SIG-M5 (cell line): ENCODE results near the gene MCF2L.

Experiments used
- DNase-seq: peaks from one replicate; lab custom pipeline; 2025; lab: John Stamatoyannopoulos, UW

MCF2L gene

DNA sequence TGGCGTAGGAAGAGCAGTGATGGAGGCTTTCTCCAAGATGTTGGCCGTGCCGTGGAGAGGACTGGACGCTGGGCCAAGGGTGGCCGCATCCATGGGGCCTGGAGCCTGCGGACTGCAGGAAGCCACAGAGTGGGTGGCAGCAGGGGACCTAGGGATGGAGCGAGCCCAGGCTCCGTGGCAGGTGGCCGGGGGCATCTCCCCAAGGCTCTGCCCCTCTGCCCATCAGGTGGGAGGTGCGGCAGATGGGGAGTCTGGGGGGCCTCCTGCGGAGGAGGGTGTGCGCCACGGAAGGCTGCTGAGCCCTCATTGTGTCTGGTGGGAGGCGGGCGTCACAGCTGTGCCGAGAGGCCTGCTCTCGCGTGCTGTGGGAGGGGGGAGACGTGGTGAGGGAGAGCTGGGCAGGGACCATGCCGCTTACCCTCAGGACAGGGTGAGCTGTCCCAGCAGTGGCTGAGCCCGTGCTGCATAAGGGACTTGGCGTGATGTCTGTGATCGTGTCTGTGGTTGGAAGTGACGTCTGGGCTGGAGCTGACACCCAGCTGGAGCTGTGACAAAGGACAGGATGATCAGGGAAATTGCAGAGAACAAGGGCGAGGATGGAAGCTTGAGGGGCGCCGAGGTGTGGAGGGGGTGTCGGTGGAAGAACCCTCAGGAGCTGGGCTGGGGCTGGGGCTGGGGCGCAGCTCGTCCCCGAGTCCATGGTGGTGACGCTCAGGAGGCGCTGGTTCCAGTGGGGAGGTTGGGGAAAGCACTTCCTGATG, 13.4 kb downstream of the MCF2L start:
- DNase-seq: no peak

DNA sequence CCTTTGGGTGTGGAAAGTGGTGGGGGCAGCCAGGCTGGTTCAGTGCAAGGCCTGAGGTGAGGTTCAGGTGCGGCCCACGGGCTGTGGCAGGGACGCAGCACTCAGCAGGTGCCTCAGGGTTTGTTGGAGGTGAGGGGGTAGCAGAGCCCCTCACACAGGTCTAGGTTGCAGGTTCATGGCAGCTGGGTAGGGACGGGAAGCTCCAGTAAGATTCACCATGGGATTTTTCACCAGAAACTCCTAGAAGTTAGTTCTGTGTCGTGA, 14.0 kb downstream of the MCF2L start:
- no peak for DNase-seq

DNA sequence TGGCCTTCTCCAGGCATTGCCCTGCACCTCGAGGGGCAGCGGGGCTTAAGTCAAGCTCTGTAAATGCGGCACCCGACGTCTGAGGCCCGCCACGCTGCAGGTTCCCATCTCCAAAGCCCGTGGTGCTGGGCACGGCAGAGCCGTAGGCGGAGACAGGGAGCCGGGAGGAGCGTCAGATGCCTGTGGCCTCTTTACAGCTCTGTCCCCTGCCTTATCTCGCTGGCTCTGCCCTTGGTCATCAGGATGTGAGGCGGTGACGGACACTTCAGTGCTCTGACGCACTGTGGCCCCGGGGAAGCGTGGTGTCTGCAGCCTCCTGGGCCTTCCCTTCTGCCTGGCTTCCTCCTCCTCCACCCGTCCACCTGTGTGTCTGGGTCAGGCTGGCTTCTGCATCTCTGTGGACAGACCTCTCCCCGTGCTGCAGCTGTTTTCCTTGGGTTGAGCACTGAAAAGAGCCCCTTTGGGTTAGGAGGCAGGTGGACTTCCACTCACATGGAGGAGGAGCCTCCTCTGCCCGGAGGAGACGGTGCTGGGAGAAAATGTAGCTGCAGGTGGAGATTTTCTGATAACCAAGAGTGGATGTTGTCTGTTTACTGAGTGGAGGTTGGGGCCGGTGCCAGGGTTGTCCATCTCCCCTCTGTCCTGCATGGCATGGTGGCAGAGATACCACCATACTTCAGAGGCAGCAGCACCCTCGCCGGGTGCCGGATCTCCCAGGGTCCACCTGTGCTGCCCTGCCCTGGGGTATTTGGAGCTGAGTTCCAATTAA, 14.6 kb downstream of the MCF2L start:
- no peak for DNase-seq

DNA sequence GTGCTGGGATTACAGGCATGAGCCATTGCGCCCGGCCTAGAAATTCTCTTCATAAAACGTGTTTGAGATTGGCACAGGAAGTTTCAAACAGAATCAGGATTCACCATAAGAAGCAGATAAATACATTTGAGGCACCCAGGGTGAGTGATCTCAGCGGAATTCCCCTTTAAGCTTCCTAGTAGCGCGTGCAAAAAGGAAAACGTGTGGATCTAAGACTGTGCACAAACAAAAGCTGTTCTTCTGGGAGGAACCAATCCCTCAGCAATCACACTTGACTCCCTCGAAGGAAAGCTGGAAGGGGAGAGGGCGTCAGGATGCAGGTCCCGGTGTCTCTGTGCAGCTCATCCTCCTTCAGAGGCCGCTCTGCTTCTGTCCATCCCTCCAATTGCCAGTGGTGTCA, 15.5 kb downstream of the MCF2L start:
- DNase-seq: no peak

DNA sequence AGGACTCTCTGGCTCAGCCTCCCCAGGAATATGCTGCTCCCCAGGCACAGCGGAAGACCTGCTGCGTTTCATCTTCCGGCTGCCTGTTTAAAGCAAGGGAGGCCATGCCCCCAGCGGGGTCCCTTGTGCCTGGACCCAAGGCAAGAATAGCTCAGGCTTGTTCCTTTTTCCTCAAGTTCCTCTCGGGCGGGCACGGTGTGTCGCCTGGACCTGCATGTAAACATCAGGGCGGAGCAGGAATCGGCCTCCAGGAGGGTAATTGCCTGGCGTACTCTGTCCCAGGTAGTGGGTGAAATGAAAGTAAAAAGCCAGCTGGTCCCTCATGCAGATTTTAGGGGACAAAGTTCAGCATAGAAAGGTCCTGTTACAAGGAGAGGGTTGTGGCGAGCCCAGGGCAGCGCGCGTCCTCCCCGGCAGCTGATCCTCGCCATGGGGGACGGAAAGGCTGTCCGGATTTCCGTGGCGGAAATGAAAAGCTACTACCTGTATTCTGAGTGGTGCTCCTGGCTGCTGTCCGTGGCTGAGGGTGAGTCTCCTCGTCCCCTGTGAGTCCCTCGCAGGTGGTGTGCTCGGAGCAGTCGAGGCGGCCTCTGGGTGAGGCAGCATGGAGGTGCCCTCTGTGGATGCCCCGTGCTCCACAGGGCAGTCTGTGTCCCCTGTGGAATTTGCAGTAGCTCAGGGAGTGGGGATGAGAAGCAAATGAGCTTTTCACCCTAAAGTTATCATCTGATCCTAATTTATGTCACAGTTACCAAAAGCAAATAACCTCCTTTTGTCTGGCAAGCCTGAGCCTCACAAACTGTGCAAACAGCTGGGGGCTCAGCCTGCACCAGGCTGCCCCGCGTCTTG, 16.2 kb downstream of the MCF2L start:
- DNase-seq: no peak

DNA sequence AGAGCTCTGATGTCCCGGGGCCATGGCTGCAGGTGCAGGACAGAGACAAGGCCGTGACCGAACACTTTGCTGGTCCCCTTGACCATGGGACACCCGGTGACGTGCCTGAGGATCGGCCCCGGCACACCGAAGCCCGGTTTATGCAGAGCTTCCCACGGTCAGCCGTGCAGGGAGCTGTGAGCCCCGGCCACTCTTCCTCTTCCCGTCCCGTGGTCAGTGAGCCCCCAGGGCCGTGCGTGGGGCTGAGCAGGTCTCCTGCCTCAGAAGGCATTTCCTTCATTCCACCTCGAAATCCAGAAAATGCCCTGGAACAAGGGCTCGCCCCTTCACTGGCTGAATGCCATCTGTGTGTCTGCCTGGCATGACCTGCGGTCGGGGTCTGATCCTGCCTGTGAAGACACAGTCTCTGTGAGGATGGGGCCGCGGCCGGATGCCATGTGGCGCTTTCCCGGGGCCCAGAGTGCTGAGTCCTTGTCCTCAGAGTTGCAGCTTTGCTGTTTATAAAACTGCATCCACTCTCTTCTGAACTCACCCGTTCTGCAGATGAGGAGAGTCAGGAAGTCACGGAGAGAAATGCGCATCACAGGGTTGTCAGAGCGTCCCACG, 16.9 kb downstream of the MCF2L start:
- DNase-seq: no peak

DNA sequence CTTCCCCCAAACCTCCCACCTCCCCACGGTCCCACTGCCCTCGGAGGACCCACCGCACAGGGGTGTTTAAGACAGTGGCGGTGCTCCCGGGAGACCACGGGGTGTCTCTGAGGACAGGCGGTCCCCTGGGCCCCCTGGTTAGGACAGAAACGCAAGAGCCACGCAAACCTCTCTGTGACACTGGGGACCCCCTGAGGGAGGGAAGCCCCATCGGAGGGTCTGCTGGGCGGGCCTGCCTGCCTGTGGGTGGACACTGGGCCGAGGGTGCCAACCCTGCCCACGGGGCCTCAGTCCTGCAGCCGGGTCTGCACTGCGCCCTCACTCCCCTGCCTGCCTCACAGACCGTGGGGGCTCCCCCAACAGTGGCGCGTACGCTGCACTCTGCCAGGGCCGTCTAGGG, 17.5 kb downstream of the MCF2L start:
- no peak for DNase-seq

DNA sequence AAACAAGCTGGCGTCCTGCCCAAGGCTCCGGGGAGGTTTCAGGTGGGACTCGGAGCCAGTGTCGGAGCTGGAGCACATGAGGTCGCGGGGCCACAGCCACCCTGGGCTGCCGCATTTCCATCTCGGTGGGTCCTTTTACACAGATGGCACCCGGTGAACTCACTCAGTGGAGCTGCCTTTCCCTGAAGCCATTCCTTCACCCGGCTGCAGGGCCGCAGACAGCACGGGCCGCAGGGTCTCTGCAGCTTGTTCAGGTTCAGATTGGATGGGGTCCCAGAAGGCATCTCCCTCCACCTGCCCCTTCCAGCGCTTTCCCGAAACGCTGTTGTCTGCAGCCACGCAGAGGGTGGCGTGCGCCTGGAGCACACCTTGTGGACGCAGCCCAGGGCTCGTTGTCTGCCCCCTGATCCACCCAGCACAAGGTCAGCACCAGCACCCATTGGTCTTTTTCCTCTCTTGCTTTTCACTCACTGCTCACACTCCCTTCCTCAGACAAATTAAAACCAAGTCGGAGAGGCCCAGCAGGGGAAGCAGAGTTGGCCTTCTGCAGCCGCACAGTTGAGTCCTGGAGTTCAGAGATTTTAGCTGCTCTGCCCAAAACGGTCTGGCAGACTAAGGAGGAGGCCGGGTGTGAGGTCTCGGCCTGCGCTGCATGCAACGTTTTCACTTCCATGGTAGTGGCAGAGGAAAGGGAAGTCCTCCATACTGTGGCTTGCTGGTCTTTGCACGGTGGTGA, 18.1 kb downstream of the MCF2L start:
- DNase-seq: no peak

DNA sequence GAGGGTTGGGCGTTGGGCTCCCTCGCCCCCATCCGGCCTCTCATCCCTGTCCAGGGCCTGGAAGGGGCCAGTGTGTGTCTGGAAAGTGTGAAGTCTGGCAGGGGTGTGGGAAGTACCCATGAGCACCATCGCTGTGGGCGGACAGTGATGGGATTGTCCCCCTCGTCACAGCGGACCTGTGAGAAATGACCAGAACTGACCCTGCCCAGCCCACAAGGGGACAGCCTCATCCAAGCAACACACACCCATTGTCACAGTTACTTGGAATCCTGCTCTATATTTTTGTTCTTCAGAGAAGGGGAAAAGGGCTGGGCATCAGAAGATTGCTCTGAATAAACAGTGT, 18.6 kb downstream of the MCF2L start:
- no peak for DNase-seq

DNA sequence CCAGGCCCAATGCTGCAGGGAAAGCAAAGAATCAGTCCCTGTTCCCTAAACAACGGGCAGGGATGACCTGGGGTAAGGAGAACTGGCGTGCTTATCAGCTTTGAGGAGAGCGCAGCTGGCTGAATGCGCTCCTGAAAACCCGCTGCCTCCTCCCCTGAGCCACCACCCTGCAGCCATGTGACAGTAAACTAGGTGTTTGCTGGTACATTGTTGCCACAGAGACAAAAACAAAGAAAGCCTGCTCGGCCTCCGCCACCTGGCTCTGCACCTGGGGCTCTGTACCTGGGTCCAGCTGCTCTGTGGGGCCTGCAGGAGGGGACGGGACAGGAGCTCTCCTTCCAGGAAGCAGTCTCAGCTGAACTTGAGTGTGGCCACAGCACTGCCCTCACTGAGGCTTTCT, 21.8 kb downstream of the MCF2L start:
- DNase-seq: no peak

DNA sequence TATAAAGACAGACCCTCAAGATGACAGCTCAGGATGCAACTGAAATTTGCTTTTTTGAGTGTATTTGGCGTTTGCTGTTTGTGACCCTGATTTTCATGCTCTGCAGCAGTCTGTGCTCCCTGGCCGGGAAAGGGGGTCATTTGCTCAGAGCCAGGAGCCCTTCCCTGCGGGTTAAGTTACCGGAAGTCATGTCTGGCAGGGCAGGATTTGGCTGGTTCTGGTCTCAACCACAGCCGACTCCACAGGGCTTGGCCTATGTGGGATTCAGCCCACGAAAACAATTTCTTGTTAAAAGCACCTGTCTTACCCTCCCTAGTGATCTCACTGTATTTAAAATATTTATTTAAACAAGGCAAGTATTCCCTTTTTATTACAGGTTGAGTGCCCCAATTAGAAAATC, 22.6 kb downstream of the MCF2L start:
- no peak for DNase-seq

DNA sequence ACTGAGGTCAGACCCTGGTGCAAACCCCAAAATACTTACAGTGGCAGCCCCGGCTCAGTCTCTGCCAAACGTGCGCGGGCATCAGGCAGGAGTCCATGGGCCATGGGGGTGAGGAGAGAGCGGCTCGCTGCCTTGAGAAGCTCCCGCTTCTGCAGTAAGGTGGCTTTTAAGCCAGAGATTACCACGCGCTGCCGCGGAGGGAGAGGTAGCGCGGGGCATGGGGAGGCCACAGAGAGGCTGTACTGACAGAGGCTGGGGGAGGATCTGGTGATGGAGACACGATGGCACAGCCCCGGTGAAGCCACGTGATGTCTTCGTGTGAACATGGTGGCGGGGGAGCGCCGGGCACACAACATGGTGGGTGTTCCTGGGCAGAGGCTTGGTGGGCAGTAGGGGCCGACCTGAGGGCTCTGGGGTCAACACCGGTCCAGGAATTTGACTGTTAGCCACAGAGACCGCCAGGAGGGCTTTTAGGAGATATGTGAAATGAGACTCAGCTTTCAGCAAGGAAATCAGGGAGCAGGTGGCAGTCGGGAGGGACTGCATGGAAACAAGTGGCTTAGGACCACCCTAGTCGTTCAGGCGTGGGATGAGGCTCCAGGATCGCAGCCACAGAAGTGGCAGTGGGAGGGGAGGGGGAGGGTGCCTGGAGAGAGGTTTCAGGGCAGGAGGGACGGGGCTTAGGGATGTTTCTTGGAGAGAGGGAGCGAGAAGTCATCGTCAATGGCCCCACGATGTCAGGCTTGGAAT, 24.1 kb downstream of the MCF2L start:
- DNase-seq: no peak

DNA sequence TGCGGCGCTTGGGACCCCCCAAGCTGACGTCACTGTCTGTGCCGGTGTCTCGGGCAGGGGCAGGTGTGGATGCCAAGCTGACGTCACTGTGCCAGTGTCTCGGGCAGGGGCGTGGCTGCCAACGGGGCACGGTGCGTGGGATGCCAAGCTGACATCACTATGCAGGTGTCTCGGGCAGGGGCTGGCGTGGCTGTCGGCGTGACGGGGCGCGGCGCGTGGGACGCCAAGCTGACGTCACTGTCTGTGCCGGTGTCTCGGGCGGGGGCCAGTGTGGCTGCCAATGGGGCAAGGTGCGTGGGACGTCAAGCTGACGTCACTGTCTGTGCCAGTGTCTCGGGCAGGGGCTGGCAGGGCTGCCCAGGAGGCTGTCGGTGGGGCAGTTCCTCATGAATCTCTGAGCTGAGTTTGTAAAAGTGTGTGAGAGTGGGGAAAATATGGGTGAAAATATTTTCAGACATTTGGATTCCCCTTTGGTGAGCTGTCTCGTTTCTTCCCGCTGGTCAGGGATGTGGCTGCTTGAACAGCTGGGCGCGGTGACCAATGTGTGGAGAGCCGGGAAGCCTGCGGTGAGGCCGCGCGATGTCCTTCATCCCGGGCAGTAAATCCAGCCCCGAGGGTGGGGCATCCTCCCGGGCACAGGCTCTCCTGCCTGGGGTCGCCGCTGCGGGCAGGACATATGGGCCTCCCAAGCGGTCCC, 25.2 kb downstream of the MCF2L start:
- no peak for DNase-seq

DNA sequence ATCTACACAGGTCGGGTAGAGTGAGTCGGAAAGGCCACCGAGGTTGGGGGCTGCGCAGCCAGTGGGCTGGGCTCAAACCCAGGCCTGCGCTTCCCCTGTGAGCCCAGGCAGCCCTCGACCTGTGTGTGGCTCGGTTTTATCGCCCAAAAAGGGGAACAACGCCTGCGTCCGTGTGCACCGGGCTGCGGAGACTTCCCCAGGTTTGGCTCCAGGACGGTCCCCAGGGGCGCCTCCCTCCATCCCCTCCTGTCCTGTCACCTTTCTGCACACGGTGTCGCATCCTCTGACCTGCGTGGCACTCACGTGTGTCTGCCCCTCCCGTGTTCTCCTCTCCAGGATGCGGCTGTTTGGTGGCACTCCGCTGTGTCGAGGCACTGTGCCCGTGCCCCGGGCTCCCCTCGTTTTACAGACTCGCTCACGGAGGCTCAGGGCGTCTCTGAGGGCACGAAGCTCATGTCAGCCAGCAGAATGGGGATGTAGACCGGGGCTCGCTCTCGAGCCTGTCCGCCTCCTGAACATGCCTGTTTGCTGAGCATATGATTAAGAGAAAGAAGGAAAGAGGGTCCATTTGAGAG, 25.9 kb downstream of the MCF2L start:
- DNase-seq: no peak

DNA sequence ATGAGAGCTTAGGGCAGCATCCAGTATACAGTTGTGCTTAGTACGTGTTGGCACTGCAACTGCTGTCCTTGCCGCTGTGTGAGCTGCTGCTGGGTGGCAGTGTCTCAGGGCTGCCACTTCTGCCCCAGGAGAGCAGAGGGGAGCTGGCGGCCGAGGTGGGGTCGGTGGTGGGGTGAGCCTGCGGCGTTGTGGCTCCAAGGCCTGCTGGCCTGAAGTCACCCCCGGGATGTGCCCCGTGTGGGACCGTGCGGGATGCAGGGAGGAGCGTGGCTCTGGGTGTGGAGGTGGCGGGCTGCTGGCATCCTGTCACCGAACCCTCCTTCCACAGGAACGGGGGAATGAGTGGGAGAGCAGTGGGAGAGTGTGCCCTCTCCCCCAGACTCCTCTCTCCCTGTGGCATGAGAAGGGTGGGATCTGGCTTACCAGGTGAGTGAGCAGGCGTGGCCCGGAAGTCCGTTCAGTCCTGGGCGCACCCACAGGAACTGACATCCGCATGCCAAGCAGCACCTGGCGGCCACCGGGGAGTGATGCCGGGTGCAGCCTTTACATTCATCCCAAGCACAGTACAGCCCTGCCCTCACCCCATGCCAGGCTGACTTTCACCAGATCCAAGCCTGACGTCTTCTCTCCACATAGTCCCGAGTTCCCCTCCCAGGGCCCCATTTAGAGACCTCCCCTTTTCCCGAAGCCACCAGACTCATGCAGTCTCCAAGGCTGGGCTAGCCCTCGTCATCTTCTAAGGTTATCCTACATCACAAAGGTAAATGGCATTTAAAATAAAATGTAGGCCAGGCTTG, 26.6 kb downstream of the MCF2L start:
- DNase-seq: no peak

DNA sequence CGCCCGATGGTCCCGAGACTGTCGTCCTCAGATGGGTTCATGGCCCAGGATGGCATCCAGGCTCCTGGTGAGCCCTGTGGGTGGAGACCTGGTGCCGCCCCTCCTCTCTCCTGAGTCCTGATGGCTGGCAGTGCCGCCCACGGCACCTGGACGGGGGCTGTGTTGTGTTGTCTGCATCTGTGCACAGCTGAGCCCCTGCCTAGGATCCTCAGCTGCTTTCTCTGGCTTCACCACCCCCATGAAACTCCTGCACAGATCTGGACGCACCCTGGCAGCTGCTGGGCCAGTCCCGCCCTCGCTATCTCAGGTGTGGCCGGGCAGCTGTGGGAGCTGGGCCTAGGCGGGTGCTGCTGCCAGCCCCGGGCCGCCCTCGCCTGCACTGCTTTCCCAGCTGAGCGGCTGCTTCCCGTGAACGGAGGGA, 27.7 kb downstream of the MCF2L start:
- no peak for DNase-seq

DNA sequence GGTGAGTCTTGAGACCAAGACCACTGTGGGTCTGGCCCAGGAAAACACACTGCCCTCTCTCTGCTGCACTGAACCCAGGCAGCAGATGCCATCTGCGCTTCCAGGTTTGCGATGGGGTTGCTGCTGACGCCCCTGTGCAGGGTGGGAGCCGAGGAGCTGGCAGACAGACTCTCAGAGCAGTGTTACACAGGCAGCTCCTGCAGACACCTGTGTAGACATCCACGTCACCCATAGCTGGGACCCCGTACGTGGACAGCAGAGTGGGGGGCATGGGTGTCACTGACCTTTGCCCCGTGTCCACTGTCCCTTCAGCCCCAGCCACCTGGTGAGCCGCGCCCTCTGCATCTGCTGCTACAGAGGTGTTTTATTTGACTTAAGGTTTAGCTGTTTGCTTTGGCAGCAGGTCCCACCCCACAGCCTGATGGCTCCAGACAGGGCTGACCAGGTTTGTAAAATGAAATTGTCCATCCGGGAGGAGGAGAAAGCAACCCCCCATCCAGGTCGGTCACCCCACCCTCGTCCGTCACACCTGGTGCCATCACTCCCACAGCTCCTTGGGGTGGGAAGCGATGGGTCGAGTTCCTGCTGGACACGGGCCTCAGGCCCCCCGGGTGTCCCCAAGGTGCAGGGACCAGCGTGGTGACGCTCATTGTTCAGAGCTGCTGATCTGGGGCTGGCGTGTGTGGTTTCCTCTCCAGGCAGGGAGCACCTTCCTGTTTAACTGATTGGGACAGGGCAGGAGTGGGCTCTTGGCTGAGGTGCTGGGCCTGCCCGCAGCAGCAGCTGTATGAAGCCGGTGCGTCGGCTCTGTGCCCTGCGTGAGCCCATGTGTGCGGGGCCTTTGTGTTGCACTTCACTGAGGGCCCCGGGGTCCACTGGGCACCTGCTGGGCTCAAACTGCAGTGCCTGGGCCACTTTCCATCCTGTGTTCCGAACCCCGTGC, 28.4 kb downstream of the MCF2L start:
- DNase-seq: no peak
